ENCODE measurements around the gene NUB1.

The NUB1 gene

DNA sequence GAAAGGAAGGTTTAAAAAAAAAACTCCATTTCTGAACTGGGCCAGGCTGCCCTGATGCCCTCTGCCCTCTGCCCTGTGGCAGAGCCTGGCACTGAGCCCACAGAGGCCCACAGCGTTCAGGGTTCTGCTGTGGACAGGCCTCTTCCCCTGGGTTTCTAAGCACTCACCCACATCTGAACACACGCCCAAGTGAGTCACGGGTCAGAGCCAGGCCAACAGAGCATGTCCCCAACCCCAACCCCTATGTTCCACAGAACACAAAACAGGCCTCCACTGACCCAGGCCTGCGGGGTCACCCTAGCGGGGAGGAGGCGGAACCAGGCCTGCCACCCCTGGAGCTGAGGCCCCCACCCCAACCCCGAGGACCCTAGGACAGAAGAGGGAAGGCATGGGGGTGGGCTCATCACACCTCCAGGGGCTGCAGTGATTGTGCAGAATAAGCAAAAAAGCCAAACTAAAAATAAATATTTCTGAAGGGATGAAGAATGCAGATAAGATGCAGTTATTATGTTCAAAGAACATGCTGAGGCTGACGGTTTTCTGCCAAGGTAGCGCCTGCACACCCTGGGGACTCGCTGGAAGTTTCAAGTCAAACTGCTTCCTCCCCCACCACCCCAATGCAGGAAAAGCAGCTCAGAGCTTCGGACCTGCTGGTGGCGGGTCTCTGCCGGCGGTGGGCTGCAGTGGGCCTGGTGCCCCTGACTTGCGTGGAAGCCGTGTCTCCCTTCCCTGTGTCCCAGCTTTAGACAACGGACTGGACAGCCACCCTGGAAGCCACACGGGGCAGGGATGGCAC is 62.8 kb downstream of the NUB1 start:
- DNase-seq (ENCODE audit: low read depth, low spot score): no peak

DNA sequence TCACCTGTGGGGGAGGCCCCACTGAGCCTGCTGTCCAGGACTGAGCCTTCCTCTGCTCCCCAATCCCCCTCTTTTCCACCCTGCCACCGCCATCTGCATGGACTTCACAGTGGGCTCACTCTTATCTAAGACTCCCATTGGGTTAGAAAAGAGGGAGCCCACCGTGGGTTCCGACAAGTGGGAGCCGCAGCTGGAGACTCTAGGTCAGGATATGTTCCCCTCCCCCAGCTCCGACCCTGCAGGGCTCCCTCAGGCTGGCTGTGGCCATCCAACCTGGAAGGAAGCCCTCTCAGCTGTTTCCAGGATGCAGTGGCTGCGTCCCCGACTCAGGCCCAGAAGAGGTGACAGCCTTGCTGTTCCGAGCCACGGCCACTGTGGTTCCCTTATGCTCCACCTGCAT is 63.4 kb downstream of the NUB1 start:
- DNase-seq (ENCODE audit: low read depth, low spot score): no peak

DNA sequence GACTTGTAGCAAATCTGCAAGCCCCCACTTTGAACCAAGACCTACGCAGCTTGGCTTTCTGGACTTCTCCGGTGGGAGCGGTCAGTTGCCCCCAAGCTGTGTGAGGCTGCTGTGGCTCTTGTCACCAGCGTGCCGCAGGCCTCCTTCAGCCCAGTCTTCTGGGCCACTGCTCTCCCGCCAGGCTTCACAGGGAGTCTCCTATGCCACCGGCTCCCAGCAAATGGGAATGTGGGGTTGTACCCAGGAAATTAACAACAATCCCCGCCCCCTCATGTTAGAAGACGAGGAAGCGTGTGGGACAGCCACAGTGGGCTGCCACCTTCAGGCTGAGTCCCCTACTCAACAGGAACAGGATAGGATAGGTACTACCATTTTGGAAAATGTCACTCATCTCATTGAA is 64.0 kb downstream of the NUB1 start:
- no peak for DNase-seq (ENCODE audit: low read depth, low spot score)

DNA sequence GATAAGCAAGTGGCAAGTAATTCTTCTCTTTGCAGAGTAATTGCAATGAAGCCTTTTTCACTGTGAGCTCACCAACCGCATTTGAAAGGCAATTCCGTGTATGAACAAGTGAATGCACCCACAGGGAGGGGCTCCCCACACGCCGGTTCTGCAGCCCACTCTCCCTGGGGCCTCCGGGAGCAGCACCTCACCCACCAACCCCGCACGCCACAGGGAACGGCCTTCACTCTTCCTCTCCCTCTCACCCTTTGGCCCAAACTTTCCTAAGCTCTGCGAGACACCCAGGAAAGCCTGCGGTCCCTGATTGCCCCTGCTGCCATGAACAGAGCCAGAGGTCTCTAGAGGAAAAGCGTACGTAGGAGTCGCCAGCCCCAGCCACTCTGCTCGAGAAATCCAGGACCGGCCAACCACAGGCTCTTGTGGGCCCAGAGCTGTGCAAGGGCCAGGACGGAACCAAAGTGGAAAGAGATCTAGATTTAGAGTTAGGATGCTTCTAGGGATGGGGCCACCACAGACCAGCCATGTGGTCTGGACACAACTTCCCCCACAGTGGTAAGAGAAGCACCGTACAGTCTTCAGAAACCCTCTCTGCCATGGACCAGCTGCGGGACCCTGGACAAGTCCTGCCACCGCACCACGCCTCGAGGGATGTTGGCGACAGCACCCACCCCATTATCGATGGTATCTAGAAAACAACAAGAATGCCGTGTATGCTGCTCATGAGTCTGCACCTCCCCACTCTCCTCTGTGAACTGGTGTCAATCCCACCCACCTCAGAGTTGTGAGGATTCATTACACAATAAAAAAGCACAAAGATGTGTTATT is 64.7 kb downstream of the NUB1 start:
- no peak for DNase-seq (ENCODE audit: low read depth, low spot score)

DNA sequence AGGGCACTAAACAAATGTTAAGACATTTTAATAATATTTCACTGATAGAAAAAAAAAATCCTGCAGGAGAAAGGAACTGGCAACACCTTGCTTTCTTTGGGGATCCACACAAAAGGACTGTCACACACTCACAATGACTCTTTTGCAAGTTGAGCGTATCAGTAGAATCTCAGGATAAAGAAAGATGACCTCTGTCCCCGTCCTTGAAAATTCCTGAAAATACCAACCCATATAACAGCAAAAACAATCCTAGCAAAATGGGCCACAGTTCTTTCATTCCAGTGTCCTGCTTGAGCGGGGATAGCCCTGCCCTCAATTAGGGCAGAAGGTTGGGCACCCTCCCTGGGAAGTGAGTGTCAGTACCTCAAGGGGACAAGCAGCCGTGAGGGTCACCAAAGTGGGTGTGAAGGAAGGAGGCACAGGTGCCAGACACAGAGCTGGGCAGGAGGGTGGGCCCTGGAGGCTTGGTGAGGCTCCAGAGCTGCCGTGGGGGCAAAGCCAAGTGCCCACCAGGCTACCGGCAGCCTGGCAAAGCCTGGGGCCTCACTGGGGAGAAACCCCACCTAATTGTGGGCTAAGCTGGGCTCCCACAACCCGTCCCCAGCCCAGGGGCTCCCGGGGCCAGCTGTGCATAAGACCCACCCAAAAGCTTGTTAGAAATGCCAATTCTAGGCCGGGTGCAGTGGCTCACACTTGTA is 65.4 kb downstream of the NUB1 start:
- DNase-seq (ENCODE audit: low read depth, low spot score): no peak

DNA sequence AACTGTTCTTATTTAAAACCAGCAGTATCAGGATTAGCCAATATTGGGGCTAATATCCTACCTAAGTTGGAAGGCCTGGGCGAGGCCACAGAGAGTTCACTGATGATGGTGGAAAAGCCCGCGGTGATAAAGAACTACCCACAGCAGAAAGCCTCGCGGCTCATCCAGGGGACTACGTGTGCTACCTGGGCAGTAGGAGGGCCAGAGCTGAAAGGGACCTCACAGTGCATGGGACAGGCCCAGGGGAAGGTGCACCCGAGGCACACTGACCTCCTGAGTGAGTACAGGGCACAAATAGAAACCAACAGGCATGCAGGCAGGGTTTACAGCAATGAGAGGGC is 66.9 kb downstream of the NUB1 start:
- DNase-seq (ENCODE audit: low read depth, low spot score): no peak

DNA sequence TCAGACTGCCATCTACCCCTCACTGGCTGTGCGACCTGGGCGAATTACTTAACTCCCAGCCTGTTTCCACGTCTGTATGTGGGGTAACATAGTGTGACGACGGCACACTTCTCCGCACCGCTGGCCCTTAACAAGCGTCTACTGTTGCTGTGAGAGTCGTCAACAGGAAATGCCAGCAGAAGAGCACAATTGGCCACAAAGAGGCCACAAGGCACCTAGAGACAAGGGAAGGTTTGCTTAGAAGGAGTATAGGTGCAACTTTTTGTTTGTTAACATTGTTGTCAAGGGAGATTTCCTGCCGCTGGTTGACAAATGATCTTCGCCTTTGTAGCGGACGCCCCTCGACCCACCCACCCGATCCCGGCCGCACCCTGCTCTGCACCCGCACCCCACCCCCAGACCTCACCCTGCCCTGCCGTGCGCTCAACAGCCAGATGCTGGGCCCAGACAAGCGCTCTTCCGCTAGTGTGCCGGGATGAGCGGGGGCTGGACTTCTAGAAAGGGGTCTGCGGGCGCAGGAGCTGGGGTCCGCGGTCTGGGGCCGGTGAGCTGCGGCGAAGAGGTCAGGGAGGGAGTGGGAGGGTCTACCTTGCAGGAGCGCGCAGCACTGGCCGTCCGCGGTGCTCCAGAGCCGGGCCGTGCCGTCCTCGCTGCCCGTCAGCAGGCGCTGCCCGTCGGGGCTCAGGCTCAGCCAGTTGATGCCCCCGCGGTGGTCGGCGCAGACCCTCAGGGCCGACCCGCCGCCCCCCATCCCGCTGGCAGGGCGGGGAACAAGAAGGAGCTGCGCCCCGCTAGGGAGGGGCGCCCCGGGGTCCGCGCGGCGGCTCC is 67.4 kb downstream of the NUB1 start:
- DNase-seq (ENCODE audit: low read depth, low spot score): no peak

DNA sequence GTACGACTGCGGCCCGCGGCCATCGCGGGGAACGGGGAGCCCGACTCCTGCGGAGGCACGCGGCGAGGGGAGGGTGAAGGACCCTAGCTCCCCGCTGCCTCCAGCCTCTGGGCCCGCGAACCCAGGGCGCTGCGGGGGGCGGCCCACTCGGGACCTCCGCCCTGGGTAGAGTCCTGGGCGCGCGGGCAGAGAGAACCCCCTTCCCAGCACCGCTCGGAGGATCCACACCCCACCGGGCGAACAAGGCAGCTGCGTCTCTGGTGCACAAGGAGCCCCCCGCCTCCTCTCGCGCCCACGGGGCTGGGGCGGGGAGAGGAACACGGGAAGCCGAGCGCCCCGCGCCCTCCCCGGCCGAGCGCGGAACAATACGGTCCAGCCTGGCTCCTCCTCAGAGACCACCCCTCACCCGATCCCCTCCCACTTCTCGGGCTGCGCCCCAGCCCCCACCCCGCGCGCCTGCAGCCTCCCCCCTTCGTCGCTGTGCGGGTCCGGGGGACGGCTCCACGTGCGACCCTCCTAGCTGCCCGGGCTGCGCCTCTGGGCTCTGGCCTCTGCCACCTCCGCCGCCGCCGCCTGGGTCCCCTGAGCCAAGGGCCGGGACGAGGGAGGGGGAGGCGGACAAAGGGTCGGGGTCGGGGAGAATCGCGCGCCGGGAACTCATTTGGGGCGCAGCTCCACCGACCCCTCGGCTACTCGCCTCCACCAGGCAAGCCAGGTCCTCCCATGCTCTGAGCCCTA is 68.2 kb downstream of the NUB1 start, which contains the start of gene WDR86:
Gene WDR86 (minus strand): TSS at position 372 of the 738 bp plus-strand sequence. CDS start 449 bp downstream, outside the sequence.
- DNase-seq (ENCODE audit: low read depth, low spot score): no peak

DNA sequence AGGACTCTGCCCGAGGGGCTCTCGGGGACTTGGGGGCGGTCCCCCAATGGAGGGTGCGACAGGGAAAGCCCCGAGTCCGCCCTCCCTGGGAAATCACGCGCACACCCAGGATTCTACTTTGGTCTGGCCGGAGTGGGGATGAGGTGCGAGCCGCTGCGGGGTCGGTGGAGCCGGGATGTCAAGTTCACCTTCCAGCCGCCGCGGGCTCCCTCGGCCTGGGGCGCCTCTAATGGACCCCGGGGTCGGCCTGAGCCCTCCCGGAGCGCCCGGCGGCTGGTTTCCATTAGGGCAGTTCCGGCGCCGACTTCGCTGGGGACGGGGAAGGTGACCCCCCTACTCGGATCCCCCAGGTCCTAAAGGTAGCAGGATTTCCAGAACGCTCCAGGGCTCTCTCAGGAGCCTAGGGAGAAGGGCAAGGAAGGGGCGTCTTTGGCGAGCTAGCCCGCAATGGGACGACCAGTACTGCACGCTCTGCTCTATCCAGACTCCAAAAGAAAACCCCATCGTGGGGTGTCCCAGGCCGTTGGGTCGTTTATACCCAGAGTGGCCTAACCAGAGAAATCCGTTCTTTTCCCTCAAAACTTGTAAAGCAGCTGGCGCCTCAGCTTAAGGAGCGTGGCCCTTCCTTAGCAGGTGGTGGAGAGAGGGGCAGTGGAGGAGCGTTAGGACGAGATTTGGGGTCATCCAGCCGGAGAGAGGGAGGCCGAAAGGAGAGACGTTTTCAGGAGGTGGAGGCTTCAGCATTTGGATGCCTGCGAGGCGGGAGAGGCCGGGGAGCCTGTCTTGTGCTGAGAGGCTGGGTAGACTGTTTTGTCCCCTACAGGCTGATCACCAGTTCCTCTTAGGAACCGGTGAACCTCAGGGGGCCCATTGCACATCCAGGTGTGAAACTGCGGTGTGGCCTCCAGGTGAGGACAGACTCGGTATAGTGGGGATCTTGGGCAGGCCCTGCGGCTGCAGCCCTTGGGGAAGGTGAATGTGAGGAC is 69.1 kb downstream of the NUB1 start:
- no peak for DNase-seq (ENCODE audit: low read depth, low spot score)

DNA sequence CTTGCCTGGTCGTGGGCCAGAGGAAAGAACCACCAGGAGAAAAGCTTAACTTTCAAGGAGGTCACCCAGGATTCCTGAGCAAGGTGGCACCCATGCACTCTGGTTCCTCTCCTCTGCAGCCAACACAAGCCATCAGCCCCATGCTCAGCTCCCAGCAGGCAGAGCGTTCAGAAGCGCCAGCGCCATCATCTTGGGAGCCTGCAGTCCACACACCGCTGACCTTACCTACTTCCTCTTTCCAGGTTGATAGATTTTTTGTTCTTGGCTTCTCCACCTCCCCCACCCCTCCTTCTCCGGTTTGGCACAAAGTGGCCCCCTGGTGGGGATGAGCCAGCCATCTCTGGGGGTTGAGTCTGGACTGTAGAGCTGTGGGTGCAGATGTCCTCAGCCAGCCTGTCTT is 69.9 kb downstream of the NUB1 start:
- no peak for DNase-seq (ENCODE audit: low read depth, low spot score)

DNA sequence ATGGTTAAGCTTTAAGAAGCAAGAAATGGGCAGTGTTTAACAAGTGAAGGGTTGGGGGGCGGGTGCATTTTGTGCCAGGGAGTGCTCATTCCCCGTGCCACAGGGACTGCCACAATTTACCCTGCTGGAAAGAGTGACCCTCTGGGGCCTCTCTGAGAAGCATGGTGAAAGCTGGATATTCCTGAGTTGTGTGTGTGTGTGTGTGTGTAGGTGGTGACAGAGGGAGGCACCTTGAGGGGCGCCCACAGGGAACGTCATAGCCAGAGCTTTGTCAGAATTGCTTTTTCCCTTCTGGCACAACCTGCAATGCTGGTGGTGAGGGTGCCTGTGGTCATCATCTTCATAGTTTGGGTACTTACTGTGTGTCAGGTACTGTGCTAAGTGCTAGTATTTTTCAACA is 70.7 kb downstream of the NUB1 start:
- no peak for DNase-seq (ENCODE audit: low read depth, low spot score)

DNA sequence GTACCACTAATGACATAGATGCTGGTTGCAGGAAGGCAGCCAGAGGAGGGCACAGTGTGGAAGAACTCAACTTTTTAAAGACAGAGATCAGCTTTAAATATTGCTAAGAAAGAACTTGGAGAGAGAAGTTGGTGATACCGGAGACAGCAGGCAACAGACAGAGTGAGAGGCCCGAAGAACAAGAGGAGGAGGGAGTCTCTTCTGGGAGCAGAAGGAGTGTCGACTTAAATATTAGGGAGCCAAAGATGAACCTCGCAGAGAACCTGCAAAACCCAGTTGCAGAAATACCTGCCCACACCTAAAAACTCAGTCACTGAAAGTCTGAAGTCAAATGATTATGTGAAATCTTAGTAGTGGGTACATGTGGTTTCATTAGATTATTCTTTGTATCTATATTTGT is 71.6 kb downstream of the NUB1 start:
- no peak for DNase-seq (ENCODE audit: low read depth, low spot score)

DNA sequence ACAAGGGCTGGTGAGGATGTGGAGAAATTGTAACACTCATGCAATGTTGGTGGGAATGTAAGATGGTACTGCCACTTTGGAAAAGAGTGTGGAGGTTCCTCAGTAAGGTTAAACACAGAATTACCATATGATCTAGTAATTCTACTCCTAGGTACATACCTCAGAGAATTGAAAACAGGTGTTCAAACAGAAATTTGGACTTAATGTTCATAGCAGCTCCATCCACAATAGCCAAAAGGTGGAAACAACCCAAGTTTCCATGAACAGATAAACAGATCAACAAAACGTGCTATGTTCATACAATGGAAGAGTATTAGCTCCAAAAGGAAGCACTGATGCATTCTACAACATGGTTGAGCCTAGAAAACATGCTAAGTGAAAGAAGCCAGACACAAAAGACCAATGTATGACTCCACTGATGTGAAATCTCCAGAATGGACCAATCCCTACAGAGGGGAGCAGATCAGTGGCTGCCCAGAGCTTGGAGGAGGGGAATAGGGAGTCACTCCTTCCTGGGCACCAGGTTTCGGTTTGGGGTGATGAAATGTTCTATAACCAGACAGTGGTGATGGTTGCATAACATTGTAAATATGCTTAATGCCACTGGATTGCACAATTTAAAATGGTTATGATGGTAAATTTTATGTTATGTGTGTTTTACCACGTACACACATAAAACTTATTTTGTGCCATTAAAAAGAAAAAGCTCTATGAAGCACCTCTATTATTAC is 73.9 kb downstream of the NUB1 start:
- no peak for DNase-seq (ENCODE audit: low read depth, low spot score)

DNA sequence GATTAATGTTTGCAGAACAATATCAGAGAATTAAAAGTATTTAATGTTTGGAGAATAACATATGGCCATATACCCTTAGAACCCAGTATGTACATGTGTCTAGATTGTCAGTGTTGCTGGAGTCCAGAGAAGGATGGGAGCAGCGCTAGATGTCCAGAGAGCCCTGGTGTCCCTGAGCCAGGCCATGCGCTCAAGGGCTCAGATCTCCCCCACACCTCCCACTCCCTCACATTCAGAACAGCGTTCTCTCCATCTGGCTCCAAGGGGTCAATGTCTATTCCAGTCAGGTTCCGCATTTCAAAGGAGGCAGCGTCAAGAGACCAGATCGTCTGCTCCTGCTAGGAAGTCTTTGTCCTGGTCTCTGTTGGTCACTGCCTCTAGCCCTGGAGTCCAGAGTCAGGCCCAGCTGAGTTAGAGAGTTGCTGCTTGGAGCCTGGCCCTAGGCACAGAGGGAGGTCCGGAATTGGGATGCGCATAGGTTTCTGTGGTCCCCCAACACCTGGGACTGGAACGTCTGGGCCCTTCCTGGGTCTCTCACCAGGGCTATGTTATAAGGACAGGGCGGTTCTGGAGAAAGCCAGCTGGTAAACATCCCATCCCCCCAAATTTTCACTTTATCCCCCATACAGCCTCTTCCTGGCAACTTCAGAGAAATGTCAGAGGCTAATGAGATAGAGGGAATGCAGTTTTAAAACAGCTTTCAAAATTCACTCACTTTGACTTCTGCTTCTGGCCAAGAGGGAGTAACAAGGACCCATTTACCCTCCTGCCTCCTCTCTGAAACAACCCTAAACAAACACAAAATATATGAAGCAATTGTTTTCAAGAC is 74.7 kb downstream of the NUB1 start:
- no peak for DNase-seq (ENCODE audit: low read depth, low spot score)

DNA sequence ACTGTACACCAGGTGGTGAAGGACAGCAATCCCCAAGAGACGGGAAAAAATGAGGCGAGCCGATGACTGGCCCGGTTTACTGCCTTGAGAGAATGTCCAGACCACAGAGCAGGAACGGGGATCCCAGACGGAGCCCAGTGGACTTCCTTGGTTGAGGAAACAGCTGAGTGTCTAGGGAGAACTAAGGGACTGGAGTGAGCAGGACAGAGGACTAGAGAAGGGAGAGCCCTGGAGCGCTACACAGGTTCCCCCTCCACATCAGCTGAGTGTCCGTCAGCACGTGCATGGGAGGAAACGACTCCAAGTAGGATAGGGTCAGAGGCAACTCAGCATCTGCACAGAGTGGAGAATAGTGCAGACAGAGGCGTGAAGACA is 75.3 kb downstream of the NUB1 start:
- no peak for DNase-seq (ENCODE audit: low read depth, low spot score)

DNA sequence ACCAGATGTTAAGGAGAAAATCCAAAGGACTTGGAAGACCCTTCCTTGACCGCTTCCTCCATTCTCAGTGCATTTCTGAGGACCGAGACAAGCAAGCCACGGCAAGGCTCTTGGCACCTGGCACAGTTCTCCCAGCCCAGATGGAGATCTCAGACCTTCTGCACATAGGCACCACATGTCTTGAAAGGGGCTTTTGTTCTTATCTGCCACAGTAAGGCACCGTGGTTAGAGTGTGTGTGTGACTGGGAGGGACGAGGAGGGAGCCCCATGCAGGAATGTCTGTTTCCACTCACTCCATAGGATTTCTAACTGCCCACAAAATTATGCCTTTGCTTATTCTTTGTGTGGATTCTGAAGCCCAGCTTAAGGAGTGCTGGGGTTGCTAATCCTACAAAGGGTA is 78.5 kb downstream of the NUB1 start:
- DNase-seq (ENCODE audit: low read depth, low spot score): no peak

DNA sequence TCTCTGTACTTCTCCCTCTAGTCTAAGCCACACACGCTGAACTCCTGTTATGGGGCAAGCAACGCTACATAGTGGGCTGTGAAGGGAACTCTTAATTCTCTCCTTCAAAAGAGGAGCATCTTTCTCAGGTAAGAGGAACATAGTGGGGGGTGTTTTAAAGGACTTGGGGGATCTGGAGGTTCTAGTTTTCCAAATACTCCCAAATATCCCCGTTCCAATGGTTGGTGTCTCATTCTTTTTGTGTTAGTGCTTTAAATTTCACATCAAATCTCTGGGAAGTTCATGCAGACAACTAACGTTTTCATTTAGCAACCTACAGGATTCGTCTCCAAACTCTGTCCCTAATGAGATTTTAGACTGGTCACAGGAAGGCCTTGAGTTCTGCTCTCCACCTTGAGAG is 80.6 kb downstream of the NUB1 start:
- DNase-seq (ENCODE audit: low read depth, low spot score): no peak

DNA sequence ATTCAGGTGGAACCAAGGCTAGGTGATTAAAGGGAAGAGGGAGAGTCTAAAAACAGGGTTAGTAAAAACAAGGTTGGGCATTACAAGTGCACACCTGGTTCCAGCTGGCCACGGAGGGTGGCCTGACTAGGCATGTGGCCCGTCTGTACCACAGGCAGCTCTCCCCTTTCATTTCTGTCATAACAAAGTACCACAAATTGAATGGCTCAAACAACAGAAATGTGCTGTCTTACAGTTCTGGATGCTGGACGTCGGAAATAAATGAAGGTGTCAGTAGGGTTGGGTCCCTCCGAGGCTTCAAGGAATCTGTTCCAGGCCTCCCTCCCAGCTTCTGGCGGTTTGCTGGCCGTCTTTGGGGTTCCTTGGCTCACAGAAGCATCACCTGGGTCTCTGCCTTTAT is 81.6 kb downstream of the NUB1 start:
- DNase-seq (ENCODE audit: low read depth, low spot score): no peak

Measured in activated naive CD8-positive, alpha-beta T cell treated with anti-CD3 and anti-CD28 coated beads, Interleukin-2, amount 50 U/mL, for 16 hours (primary cell).